ENCODE measurements around the gene PRR23E.

DNA sequence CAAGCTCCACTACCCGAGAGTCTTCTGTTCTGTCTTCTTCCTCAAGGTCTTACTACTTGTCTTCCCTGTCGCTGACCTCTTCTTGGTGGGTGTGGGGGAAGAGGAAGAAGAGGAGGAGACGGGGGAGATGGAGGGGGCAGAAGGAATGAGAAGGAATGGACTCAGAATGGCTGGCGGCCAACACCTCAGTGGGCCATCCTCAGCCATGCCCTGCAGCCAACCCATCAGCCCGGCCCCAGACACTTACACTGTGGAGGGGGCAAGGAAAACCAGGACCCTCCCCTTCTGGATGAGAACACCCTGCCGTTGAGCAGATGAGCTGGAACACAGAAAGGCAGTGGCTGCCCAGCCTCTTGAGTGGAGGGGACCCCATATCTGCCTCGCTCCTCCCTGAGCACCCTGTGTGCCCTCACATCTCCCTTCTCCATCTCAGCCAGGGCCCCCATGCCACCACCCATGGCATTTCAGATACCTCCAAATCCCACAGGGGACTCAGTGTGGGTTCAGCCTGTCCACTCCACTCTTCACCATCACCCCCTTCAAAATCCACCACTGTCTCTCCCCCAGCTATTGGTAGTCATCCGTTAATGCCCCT, 45.5 kb upstream of the PRR23E start:
- TF ChIP-seq MXI1 (conservative IDR thresholded peaks at IDR 0.05; ENCODE audit: poor library complexity, severe bottlenecking) = no peak
- TF ChIP-seq, protein P1, sequence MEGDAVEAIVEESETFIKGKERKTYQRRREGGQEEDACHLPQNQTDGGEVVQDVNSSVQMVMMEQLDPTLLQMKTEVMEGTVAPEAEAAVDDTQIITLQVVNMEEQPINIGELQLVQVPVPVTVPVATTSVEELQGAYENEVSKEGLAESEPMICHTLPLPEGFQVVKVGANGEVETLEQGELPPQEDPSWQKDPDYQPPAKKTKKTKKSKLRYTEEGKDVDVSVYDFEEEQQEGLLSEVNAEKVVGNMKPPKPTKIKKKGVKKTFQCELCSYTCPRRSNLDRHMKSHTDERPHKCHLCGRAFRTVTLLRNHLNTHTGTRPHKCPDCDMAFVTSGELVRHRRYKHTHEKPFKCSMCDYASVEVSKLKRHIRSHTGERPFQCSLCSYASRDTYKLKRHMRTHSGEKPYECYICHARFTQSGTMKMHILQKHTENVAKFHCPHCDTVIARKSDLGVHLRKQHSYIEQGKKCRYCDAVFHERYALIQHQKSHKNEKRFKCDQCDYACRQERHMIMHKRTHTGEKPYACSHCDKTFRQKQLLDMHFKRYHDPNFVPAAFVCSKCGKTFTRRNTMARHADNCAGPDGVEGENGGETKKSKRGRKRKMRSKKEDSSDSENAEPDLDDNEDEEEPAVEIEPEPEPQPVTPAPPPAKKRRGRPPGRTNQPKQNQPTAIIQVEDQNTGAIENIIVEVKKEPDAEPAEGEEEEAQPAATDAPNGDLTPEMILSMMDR (IDR thresholded peaks at IDR 0.05; ENCODE audit: poor library complexity, severe bottlenecking) = no peak
- TF ChIP-seq POLR2AphosphoS5 (IDR thresholded peaks at IDR 0.05) = no peak
- no peak for TF ChIP-seq EP300 (conservative IDR thresholded peaks at IDR 0.05; ENCODE audit: poor library complexity, severe bottlenecking)
- no peak for TF ChIP-seq EZH2 (IDR thresholded peaks at IDR 0.05; ENCODE audit: borderline replicate concordance, insufficient read depth, low read length, poor library complexity, severe bottlenecking)
- TF ChIP-seq RAD21 (conservative IDR thresholded peaks at IDR 0.05) = no peak
- no peak for TF ChIP-seq SMC3 (conservative IDR thresholded peaks at IDR 0.05; ENCODE audit: poor library complexity)
- no peak for TF ChIP-seq REST (IDR thresholded peaks at IDR 0.05; ENCODE audit: borderline replicate concordance)
- no peak for TF ChIP-seq TAF1 (IDR thresholded peaks at IDR 0.05; ENCODE audit: low read depth)
